H1 (cell line): ENCODE data around the gene TINCR.

Source experiments
- BRCA1 ChIP-seq: IDR thresholded peaks from 2 replicates; pipeline ENCODE4 v1.6.1; 2012; ENCODE audit warnings: low read depth, low read length, improper control_type of control experiment
- CBX5 ChIP-seq: fragments of 300-800, 300-1000 bp; sonication (generic); IDR thresholded peaks from 2 replicates; pipeline ENCODE4 v1.7.1; 2016; ENCODE audit warnings: antibody characterized with exemption, low read length, low read depth
- CHD1 ChIP-seq: IDR thresholded peaks from 2 replicates; pipeline ENCODE4 v1.6.1; 2012; ENCODE audit warnings: low read depth, low read length, improper control_type of control experiment
- CHD2 ChIP-seq: IDR thresholded peaks from 2 replicates; pipeline ENCODE4 v1.6.1; 2012; ENCODE audit warnings: low read length, improper control_type of control experiment
- CTCF ChIP-seq, 3 experiments: IDR thresholded peaks; 1 replicate in 2 of 3; 2 replicates in 1 of 3; pipeline versions ENCODE4 v1.5.1 to v1.6.1; 2011; ENCODE audit warnings: low read length in 3 of 3, mild to moderate bottlenecking in 3 of 3, inconsistent platforms in 2 of 3, low read depth in 1 of 3, moderate library complexity in 1 of 3; ENCODE audit not compliant: insufficient read depth in 1 of 3; ENCODE audit errors: control extremely low read depth in 1 of 3
- EZH2 ChIP-seq: fragments of 200-600 bp; sonication (generic); IDR thresholded peaks from 2 replicates; pipeline ENCODE4 v1.7.1; 2012; ENCODE audit warnings: low read depth, mild to moderate bottlenecking, moderate library complexity, low read length, inconsistent platforms; ENCODE audit not compliant: severe bottlenecking
- JUN ChIP-seq: IDR thresholded peaks from 2 replicates; pipeline ENCODE4 v1.6.1; 2011; ENCODE audit warnings: low read depth, mild to moderate bottlenecking, improper control_type of control experiment, low read length
- POLR2A ChIP-seq, 2 experiments: IDR thresholded peaks; 1 replicate in 1 of 2; 2 replicates in 1 of 2; pipeline ENCODE4 v1.6.1; 2011; ENCODE audit warnings: low read depth in 2 of 2, low read length in 2 of 2, mild to moderate bottlenecking in 2 of 2; ENCODE audit errors: control extremely low read depth in 1 of 2
- POU5F1 ChIP-seq: IDR thresholded peaks from 2 replicates; pipeline ENCODE4 v1.6.1; 2011; ENCODE audit warnings: low read depth, mild to moderate bottlenecking, low read length, moderate library complexity
- RAD21 ChIP-seq, 2 experiments: IDR thresholded peaks in 1 of 2; conservative IDR thresholded peaks in 1 of 2; 2 replicates each; pipeline ENCODE4 v1.6.1; 2011; ENCODE audit warnings: low read depth in 2 of 2, low read length in 2 of 2, improper control_type of control experiment in 1 of 2, inconsistent platforms in 1 of 2, mild to moderate bottlenecking in 1 of 2, moderate library complexity in 1 of 2
- SUZ12 ChIP-seq: fragments of 200-600 bp; sonication (generic); IDR thresholded peaks from 2 replicates; pipeline ENCODE4 v1.6.1; 2012; ENCODE audit warnings: mild to moderate bottlenecking, inconsistent platforms, low read length, moderate library complexity, mixed read lengths
- TF ChIP-seq, protein P1 (sequence below): IDR thresholded peaks from 2 replicates; pipeline ENCODE4 v1.6.1; 2012; ENCODE audit warnings: inconsistent platforms
- TF ChIP-seq, protein P2 (sequence below): IDR thresholded peaks from 2 replicates; pipeline ENCODE4 v1.6.1; 2011; ENCODE audit warnings: low read length, improper control_type of control experiment

DNA sequence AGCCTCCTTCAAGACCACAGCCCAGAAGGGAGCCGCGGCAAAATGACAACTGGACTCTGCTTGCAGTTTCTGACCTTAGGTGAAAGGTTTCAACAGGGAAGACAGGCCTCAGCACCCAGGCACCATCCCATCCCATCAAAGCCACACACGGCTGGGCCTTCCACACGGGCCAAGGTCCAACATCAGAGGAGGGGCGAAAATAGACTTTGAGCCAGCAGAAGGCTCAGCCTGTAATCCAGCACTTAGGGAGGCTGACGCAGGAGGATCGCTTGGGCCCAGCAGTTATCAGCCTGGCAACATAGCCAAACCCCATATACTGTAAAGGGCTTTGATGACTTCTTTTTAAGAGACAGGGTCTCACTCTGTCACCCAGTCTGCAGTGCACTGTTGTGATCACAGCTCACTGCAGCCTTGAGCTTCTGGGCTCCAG lies 26.8 kb upstream of the TINCR start:
- TF ChIP-seq CTCF (IDR thresholded peaks at IDR 0.05; ENCODE audit: control extremely low read depth in 1 of 3, insufficient read depth in 1 of 3, low read depth in 1 of 3, low read length in 3 of 3) (no peak), POU5F1 (no peak), JUN (no peak), POLR2A (IDR thresholded peaks at IDR 0.05; ENCODE audit: control extremely low read depth in 1 of 2, low read depth in 2 of 2, low read length in 2 of 2) (no peak), SUZ12 (no peak), EZH2 (no peak), BRCA1 (no peak), CHD1 (no peak), CHD2 (no peak), CBX5 (no peak), RAD21 (IDR thresholded peaks at IDR 0.05 in 1 of 2, conservative IDR thresholded peaks at IDR 0.05 in 1 of 2; ENCODE audit: low read depth in 2 of 2, low read length in 2 of 2) (no peak)
- TF ChIP-seq, protein P1, sequence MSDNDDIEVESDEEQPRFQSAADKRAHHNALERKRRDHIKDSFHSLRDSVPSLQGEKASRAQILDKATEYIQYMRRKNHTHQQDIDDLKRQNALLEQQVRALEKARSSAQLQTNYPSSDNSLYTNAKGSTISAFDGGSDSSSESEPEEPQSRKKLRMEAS, result no peak
- TF ChIP-seq, protein P2, sequence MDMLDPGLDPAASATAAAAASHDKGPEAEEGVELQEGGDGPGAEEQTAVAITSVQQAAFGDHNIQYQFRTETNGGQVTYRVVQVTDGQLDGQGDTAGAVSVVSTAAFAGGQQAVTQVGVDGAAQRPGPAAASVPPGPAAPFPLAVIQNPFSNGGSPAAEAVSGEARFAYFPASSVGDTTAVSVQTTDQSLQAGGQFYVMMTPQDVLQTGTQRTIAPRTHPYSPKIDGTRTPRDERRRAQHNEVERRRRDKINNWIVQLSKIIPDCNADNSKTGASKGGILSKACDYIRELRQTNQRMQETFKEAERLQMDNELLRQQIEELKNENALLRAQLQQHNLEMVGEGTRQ, result no peak
